ENCODE results near the gene TBX4. TPM values are rescaled to one million over a fixed set of nuclear protein-coding genes. Genes with fewer than 3 reads are reported as not detected.

TBX4 gene
- under 1 TPM in 1 of 2 donors, not detected in 1; 0.01 TPM for polyA plus RNA-seq

DNA sequence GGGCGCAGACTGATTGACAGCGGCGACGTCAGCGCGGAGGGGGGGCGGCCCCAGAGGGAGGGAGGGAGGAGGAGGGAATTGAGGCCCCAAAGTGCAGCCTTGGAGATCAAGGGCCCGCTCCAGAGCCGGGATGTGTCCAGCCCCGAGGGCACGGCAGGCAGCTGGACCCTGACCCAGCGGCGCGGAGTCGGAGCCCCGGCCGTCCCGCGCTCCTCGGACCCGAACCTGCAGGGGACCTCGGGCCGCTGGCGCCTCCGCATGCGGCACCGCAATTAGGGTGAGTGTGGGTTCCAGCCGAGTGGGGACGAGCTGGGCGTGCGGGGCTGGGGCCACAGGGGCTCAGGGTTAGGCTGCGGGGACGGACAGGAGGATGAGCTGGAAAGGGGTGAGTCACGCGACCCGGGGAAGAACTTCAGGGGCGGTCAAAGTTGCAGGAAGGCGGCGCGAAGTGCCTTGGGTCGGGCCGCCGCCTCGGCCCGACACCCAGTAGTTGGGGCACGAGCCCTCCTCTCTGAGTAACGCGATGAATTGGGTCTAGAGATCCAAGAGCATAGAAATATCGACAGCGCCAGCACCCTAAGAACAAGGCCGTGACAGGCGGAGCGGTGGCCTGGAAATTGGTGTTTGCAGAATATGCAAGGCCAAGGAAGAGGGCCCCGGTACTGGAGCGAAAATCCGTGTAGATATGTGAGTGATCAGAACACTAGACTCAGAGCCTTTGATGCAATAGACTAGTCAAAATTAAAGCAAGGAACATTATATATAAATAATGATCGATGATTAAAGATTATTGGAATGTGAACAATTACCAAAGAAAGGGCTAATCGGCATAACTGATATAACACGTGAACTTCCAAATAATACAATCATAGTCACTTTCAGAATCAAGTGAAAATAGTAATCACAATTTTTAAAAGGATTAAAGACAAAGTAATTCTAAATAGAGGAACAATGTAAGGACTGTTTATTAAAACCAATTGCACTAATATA lies at the start of gene TBX4:
Gene TBX4 (plus strand): TSS at position 122 of the 990 bp plus-strand sequence. CDS start 4,069 bp downstream, outside the sequence.
- peaks cover 0 to 11% of the 10 kb centered on the region in 2 donors for H3K9me3 ChIP-seq (ENCODE audit: control insufficient read depth in 2 of 2, insufficient read depth in 1 of 2, low read depth in 1 of 2, low read length in 1 of 2)
- H3K36me3 ChIP-seq (ENCODE audit: control insufficient read depth in 2 of 2, insufficient read depth in 2 of 2, low read length in 1 of 2), result no peaks in the 10 kb centered on the region
- peaks cover 9 to 23% of the 10 kb centered on the region in 2 donors for H3K27me3 ChIP-seq (ENCODE audit: control insufficient read depth in 1 of 2, insufficient read depth in 2 of 2, low read length in 2 of 2)
- H3K27ac ChIP-seq (ENCODE audit: low read depth in 2 of 2, low read length in 1 of 2), result no peak within 1 kb of the TSS
- peak within 1 kb of the TSS in 1 of 2 donors; percentile 36 for H3K4me3 ChIP-seq (ENCODE audit: low read depth in 1 of 2, low read length in 2 of 2)
- peaks cover 6 to 19% of the 10 kb centered on the region in 2 donors for H3K4me1 ChIP-seq (ENCODE audit: control insufficient read depth in 2 of 2, insufficient read depth in 2 of 2, low read length in 1 of 2)
- WGBS, 2 donors, result 20 to 22% methylated on average over 56 to 59 of the region's 59 CpGs

DNA sequence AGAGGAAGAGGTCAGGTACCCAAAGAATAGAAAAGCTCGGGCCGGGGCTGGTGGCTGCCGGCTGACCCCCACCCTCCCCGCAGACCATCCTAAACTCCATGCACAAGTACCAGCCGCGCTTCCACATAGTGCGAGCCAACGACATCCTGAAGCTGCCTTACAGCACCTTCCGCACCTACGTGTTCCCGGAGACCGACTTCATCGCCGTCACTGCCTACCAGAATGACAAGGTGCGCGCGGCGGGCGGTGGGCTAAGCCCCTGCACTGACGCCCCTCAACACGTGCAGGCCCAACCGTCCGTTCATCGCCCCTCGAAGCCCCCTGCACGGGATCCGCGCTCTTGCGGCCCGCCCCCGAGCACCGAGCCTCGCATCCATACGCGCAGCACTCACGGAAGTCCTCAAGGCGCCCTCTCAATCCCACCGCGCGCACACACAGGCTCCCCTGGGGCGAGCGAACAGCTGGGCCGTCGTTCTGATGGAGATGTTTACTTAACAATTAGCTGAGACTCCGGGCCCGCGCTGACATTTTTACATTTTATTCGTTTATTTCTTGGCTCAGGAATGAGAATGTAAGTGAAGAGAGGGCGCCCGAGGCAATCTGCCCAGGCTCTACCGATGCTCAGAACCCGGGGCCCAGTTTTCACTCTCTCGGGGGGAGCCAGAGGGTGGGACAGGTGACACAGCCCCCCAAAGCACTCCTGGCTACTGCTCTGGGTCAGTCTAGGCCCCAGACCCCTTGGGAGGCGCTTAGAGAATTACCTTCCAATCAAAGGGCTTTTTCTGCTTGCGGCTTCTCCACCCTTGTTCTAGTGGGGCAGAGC lies 49.0 kb upstream of the TBX4 start:
- Histone ChIP-seq H3K4me1 (ENCODE audit: control insufficient read depth in 2 of 2, insufficient read depth in 2 of 2, low read length in 1 of 2) (peaks cover 18 to 24% of the 10 kb centered on the region in 2 donors), H3K36me3 (ENCODE audit: control insufficient read depth in 2 of 2, insufficient read depth in 2 of 2, low read length in 1 of 2) (no peaks in the 10 kb centered on the region), H3K4me3 (ENCODE audit: low read depth in 1 of 2, low read length in 2 of 2) (peak overlapping the region; percentile 18 to 26), H3K27me3 (ENCODE audit: control insufficient read depth in 1 of 2, insufficient read depth in 2 of 2, low read length in 2 of 2) (peaks cover 0 to 38% of the 10 kb centered on the region in 2 donors), H3K27ac (ENCODE audit: low read depth in 2 of 2, low read length in 1 of 2) (peak overlapping the region; percentile 44 to 56), H3K9me3 (ENCODE audit: control insufficient read depth in 2 of 2, insufficient read depth in 1 of 2, low read depth in 1 of 2, low read length in 1 of 2) (peaks cover 0 to 3% of the 10 kb centered on the region in 2 donors)
- 19 to 21% methylated on average over 55 of the region's 55 CpGs for WGBS, 2 donors

DNA sequence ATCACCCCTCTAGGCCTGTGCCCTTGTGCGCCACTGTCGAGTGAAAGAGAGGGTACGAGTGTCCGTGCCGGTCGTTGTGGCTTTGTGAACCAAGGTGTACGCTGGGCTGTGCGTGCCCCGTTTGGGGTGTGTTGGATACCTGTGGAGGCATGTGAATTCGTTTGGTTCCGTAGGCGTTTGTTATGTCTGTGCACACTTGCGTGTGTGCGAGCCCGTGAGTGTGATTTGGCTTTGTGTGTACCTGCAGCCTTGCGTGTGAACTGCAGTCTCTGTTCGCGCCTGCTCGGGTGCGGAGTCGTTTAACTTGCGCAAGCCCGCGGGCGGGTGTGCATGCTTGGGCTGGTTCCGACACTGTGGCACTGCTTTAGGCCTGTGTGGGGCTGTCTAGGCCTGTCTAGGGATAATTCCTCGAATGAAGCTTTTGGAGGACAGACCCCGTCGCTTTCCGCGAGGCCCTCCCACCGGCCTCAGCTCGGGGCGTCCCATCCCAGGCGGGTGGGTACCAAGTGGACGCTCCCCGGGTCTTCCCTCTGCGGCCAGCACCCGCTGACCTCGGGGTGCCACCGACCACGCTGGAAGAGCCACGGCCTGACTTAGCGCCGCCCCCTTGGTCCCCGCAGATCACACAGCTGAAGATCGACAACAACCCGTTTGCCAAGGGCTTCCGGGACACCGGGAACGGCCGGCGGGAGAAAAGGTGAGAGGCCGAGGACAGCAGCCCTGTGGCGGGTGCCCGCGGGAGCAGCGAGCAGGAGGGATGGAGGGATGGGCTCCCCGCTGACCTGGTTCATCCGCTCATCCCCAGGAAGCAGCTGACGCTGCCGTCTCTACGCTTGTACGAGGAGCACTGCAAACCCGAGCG lies 48.2 kb upstream of the TBX4 start:
- peaks cover 0 to 34% of the 10 kb centered on the region in 2 donors for H3K27me3 ChIP-seq (ENCODE audit: control insufficient read depth in 1 of 2, insufficient read depth in 2 of 2, low read length in 2 of 2)
- peaks cover 15 to 18% of the 10 kb centered on the region in 2 donors for H3K4me1 ChIP-seq (ENCODE audit: control insufficient read depth in 2 of 2, insufficient read depth in 2 of 2, low read length in 1 of 2)
- H3K4me3 ChIP-seq (ENCODE audit: low read depth in 1 of 2, low read length in 2 of 2), result peak overlapping the region; percentile 18 to 26
- H3K36me3 ChIP-seq (ENCODE audit: control insufficient read depth in 2 of 2, insufficient read depth in 2 of 2, low read length in 1 of 2), result no peaks in the 10 kb centered on the region
- peaks cover 0 to 3% of the 10 kb centered on the region in 2 donors for H3K9me3 ChIP-seq (ENCODE audit: control insufficient read depth in 2 of 2, insufficient read depth in 1 of 2, low read depth in 1 of 2, low read length in 1 of 2)
- WGBS, 2 donors, result 14 to 19% methylated on average over 66 of the region's 66 CpGs
- H3K27ac ChIP-seq (ENCODE audit: low read depth in 2 of 2, low read length in 1 of 2), result peak overlapping the region; percentile 44 to 61

DNA sequence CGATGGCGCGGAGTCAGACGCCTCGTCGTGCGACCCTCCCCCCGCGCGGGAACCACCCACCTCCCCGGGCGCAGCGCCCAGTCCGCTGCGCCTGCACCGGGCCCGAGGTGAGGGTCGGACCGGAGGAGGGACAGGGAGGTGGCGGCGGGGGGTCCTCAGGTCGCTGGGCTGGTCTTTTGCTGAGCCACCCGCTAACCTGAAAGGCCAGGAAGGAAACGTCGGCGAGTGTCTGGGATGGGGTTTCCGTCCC lies 47.6 kb upstream of the TBX4 start:
- H3K4me3 ChIP-seq (ENCODE audit: low read depth in 1 of 2, low read length in 2 of 2), result peak overlapping the region; percentile 14 to 18
- peaks cover 0 to 29% of the 10 kb centered on the region in 2 donors for H3K27me3 ChIP-seq (ENCODE audit: control insufficient read depth in 1 of 2, insufficient read depth in 2 of 2, low read length in 2 of 2)
- 14 to 25% methylated on average over 4 to 27 of the region's 27 CpGs for WGBS, 2 donors
- H3K36me3 ChIP-seq (ENCODE audit: control insufficient read depth in 2 of 2, insufficient read depth in 2 of 2, low read length in 1 of 2), result no peaks in the 10 kb centered on the region
- H3K4me1 ChIP-seq (ENCODE audit: control insufficient read depth in 2 of 2, insufficient read depth in 2 of 2, low read length in 1 of 2), result peaks cover 12 to 15% of the 10 kb centered on the region in 2 donors
- peaks cover 0 to 3% of the 10 kb centered on the region in 2 donors for H3K9me3 ChIP-seq (ENCODE audit: control insufficient read depth in 2 of 2, insufficient read depth in 1 of 2, low read depth in 1 of 2, low read length in 1 of 2)
- peak overlapping the region; percentile 35 to 61 for H3K27ac ChIP-seq (ENCODE audit: low read depth in 2 of 2, low read length in 1 of 2)

DNA sequence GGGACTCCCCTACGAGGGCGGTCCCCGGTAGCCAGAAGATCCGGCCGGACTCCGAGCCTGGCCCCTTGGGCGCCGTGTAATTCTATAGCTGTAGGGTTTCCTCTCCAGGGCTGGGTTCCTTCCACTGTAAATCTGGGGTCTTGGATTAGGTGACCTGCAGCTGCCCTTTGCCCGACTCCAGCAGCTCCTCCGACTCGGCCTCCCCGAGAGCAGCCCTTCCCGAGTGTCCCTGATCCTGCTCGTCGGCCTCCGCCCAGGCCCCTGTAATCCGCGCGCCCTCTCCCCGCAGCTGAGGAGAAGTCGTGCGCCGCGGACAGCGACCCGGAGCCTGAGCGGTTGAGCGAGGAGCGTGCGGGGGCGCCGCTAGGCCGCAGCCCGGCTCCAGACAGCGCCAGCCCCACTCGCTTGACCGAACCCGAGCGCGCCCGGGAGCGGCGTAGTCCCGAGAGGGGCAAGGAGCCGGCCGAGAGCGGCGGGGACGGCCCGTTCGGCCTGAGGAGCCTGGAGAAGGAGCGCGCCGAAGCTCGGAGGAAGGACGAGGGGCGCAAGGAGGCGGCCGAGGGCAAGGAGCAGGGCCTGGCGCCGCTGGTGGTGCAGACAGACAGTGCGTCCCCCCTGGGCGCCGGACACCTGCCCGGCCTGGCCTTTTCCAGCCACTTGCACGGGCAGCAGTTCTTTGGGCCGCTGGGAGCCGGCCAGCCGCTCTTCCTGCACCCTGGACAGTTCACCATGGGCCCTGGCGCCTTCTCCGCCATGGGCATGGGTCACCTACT lies 47.1 kb upstream of the TBX4 start:
- Histone ChIP-seq H3K4me3 (ENCODE audit: low read depth in 1 of 2, low read length in 2 of 2) (peak overlapping the region; percentile 14 to 18), H3K27ac (ENCODE audit: low read depth in 2 of 2, low read length in 1 of 2) (peak overlapping the region; percentile 24 to 61), H3K27me3 (ENCODE audit: control insufficient read depth in 1 of 2, insufficient read depth in 2 of 2, low read length in 2 of 2) (peaks cover 0 to 26% of the 10 kb centered on the region in 2 donors)

DNA sequence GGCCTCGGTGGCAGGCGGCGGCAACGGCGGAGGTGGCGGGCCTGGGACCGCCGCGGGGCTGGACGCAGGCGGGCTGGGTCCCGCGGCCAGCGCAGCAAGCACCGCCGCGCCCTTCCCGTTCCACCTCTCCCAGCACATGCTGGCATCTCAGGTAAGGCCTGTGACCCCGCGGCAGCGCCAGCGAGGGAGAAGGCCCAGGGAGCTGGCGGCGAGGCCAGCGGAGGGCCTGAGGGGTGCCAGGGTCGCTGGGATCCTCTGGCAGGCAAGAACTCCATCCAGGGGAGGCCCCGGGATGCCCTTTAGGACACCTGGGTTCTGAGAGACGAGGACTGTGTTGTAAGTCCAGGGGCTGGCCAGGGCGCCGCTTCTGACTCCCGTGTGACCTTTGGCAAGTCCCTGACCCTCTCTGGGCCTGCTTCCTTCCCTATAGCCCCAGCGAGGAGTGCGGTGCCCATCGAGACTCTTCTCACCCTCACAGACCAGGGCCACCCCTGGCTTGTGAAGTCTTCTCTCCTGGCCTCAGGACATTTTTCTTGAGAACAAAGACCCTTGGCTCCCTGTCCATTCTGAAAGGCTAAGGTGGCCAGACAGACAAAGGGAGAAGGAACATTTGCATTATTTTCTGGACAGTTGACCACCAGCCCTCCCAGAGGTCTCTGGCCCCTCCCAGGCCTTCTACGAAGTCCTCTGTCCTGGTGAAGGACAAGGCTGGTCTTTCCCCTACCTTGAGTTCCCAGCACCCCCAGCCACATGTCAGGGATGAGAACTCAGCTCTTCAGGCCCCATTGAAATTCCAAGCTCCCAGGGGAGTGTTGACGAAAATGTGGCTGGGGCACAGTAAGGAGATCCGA lies 46.3 kb upstream of the TBX4 start:
- H3K27me3 ChIP-seq (ENCODE audit: control insufficient read depth in 1 of 2, insufficient read depth in 2 of 2, low read length in 2 of 2), result peaks cover 0 to 19% of the 10 kb centered on the region in 2 donors
- 57 to 61% methylated on average over 37 of the region's 37 CpGs for WGBS, 2 donors
- H3K4me1 ChIP-seq (ENCODE audit: control insufficient read depth in 2 of 2, insufficient read depth in 2 of 2, low read length in 1 of 2), result peaks cover 11 to 12% of the 10 kb centered on the region in 2 donors
- peak overlapping the region in 1 of 2 donors; percentile 12 for H3K4me3 ChIP-seq (ENCODE audit: low read depth in 1 of 2, low read length in 2 of 2)
- no peaks in the 10 kb centered on the region for H3K36me3 ChIP-seq (ENCODE audit: control insufficient read depth in 2 of 2, insufficient read depth in 2 of 2, low read length in 1 of 2)
- H3K9me3 ChIP-seq (ENCODE audit: control insufficient read depth in 2 of 2, insufficient read depth in 1 of 2, low read depth in 1 of 2, low read length in 1 of 2), result peaks cover 0 to under 1% of the 10 kb centered on the region in 2 donors
- H3K27ac ChIP-seq (ENCODE audit: low read depth in 2 of 2, low read length in 1 of 2), result peak overlapping the region in 1 of 2 donors; percentile 61

More for the DNA sequence above, 47.1 kb upstream of the TBX4 start:
- Histone ChIP-seq H3K36me3 (ENCODE audit: control insufficient read depth in 2 of 2, insufficient read depth in 2 of 2, low read length in 1 of 2) (no peaks in the 10 kb centered on the region), H3K4me1 (ENCODE audit: control insufficient read depth in 2 of 2, insufficient read depth in 2 of 2, low read length in 1 of 2) (peaks cover 12 to 15% of the 10 kb centered on the region in 2 donors), H3K9me3 (ENCODE audit: control insufficient read depth in 2 of 2, insufficient read depth in 1 of 2, low read depth in 1 of 2, low read length in 1 of 2) (peaks cover 0 to 3% of the 10 kb centered on the region in 2 donors)
- 22 to 41% methylated on average over 64 to 71 of the region's 71 CpGs for WGBS, 2 donors

DNA sequence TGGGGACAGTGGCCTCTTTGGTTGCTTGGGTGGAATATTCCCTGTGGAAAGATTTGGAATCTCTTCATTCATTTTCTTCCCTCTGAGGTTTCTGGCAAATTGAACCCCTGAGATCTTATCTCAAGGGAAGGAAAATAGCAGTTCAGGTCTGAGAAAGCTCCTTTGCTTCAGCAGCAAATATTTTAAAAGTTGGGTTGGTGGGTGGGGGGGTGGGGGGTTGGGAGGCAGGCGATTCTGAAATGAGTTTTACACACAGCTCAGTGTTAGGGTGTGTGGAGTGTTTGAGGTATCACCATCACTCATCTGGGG lies 45.7 kb upstream of the TBX4 start:
- Histone ChIP-seq H3K27me3 (ENCODE audit: control insufficient read depth in 1 of 2, insufficient read depth in 2 of 2, low read length in 2 of 2) (peaks cover 0 to 19% of the 10 kb centered on the region in 2 donors), H3K36me3 (ENCODE audit: control insufficient read depth in 2 of 2, insufficient read depth in 2 of 2, low read length in 1 of 2) (no peaks in the 10 kb centered on the region), H3K27ac (ENCODE audit: low read depth in 2 of 2, low read length in 1 of 2) (peak overlapping the region in 1 of 2 donors; percentile 17), H3K9me3 (ENCODE audit: control insufficient read depth in 2 of 2, insufficient read depth in 1 of 2, low read depth in 1 of 2, low read length in 1 of 2) (no peaks in the 10 kb centered on the region), H3K4me1 (ENCODE audit: control insufficient read depth in 2 of 2, insufficient read depth in 2 of 2, low read length in 1 of 2) (peaks cover 10 to 14% of the 10 kb centered on the region in 2 donors), H3K4me3 (ENCODE audit: low read depth in 1 of 2, low read length in 2 of 2) (no peak overlapping the region)
- WGBS, 2 donors, result 50 to 64% methylated on average over 1 of the region's 1 CpG

Data from esophagus (tissue), 2 donors.